LNCAP (cell line): ENCODE measurements around the gene PRSS23.

Source experiments
- CTCF ChIP-seq: fragments of 450-650 bp; IDR thresholded peaks from 2 replicates; pipeline ENCODE4 v1.5.1; 2017; ENCODE audit warnings: mild to moderate bottlenecking

The PRSS23 gene

GRCh38 chr11:86783661-86784060 lies 16.7 kb upstream of the PRSS23 start:
- no peak for TF ChIP-seq CTCF

GRCh38 chr11:86784241-86784681 lies 16.1 kb upstream of the PRSS23 start:
- no peak for TF ChIP-seq CTCF

- TF ChIP-seq CTCF: no peak
Measured at GRCh38 chr11:86785576-86785975, 14.8 kb upstream of the PRSS23 start.

- no peak for TF ChIP-seq CTCF
Measured at GRCh38 chr11:86787018-86787536, 13.3 kb upstream of the PRSS23 start.

- TF ChIP-seq CTCF: no peak
Measured at GRCh38 chr11:86787656-86788055, 12.7 kb upstream of the PRSS23 start.

GRCh38 chr11:86790195-86790725 lies 10.1 kb upstream of the PRSS23 start:
- TF ChIP-seq CTCF: no peak

- no peak for TF ChIP-seq CTCF
Measured at GRCh38 chr11:86790867-86791849, 9.2 kb upstream of the PRSS23 start.
